ENCODE data around the gene SLC38A9.
A peak's percentile ranks its signal among the peaks of the same experiment; 100 is the strongest.
"Not testable (repeated sequence)": the region's sequence is repeated elsewhere in the genome, so short reads cannot be mapped to it uniquely, and the experiment has no call there.

Gene SLC38A9

DNA sequence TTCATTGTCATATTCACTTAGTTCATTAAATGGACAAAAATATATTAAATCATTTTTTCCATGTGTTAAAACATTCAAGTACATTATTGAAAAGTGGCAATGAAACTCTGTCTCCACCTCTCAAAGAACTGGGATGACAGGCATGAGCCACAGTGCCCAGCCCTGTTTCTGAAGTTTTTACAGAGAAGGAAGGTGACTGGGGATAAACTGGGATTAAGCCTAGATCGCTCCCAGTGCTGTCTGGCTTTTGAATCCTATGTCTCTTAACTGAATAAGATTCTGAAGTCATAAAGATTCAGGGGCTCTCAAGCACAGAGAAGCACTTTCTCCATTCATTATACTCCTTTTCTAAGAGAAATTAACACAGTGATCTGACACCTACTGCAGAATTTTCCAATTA is 88.3 kb downstream of the SLC38A9 start:
- Histone ChIP-seq H3K4me3 (ENCODE audit: low read length) (no peak overlapping the region), H3K36me3 (ENCODE audit: insufficient read depth, low read depth, low read length) (no peaks in the 10 kb centered on the region), H3K9me3 (ENCODE audit: insufficient read depth, low read depth, low read length) (no peaks in the 10 kb centered on the region), H3K27ac (ENCODE audit: low read length) (peak overlapping the region; percentile 64), H3K27me3 (ENCODE audit: insufficient read depth, low read length) (no peaks in the 10 kb centered on the region), H3K9ac (ENCODE audit: low read depth, low read length) (peak overlapping the region; percentile 19; the same call in 1 of the 2 replicates), H3K4me1 (ENCODE audit: insufficient read depth, low read length) (peaks cover 42% of the 10 kb centered on the region)

DNA sequence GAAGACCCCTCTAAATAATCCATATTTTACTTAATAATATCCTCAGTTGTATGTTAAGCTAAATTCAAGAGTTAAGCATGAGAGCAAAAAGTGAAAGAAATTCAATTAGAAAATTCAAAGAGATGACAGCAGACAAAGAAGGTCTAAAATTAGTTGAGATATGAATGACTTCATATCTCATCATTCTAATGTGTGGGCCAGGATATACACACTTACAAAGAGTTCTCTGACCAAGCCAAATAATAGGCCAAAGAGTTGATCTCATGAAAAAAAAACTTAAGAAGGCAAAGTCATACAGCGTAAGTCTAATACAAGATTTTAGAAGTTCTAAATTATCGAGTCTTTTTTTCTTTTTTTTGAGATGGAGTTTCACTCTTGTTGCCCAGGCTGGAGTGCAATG is 89.7 kb downstream of the SLC38A9 start:
- H3K4me1 ChIP-seq (ENCODE audit: insufficient read depth, low read length), result peaks cover 36% of the 10 kb centered on the region
- no peaks in the 10 kb centered on the region for H3K36me3 ChIP-seq (ENCODE audit: insufficient read depth, low read depth, low read length)
- no peaks in the 10 kb centered on the region for H3K9me3 ChIP-seq (ENCODE audit: insufficient read depth, low read depth, low read length)
- no peak overlapping the region for H3K4me3 ChIP-seq (ENCODE audit: low read length)
- no peak overlapping the region for H3K27ac ChIP-seq (ENCODE audit: low read length)
- H3K27me3 ChIP-seq (ENCODE audit: insufficient read depth, low read length), result no peaks in the 10 kb centered on the region
- H3K9ac ChIP-seq (ENCODE audit: low read depth, low read length), result no peak overlapping the region

DNA sequence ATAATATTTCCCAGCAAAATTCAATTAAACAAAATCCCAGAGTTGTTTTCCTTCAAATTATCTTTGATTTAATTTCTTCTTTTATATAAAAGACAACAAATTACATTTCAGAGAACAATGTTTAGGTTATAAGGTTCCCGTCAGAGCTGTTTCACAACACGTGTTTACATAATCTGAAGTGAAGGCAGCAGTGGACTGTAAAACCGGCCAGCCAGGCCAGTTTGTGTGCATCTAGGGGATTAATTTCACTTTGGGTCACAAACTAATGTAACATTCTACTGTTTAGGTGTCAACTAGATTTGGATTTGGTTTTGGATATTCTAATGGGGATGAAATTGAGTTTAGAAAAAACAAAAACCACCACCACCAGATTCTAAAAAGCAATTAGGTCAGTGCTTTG is 90.9 kb downstream of the SLC38A9 start:
- no peaks in the 10 kb centered on the region for H3K9me3 ChIP-seq (ENCODE audit: insufficient read depth, low read depth, low read length)
- no peaks in the 10 kb centered on the region for H3K36me3 ChIP-seq (ENCODE audit: insufficient read depth, low read depth, low read length)
- H3K27ac ChIP-seq (ENCODE audit: low read length), result no peak overlapping the region
- no peak overlapping the region for H3K4me3 ChIP-seq (ENCODE audit: low read length)
- H3K9ac ChIP-seq (ENCODE audit: low read depth, low read length), result no peak overlapping the region
- H3K27me3 ChIP-seq (ENCODE audit: insufficient read depth, low read length), result no peaks in the 10 kb centered on the region
- peaks cover 24% of the 10 kb centered on the region for H3K4me1 ChIP-seq (ENCODE audit: insufficient read depth, low read length)

DNA sequence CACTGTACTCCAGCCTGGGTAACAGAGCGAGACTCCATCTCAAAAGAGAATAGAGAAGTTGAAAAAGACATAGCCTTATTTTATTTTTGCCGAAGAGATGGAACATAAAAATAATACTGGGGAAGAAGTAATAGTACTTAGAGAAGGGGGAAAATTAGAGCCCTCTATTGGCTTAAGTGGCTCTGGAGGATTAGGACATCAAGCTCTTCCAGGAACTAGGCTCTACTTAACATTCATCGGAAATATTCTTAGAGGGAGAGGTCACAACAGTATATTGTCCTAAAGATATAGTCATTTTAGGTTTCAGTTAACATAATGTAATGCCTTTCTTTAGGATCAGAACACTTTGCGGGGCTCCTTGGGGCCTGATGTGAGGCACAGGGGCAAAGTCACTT is 91.4 kb downstream of the SLC38A9 start:
- Histone ChIP-seq H3K27me3 (ENCODE audit: insufficient read depth, low read length) (no peaks in the 10 kb centered on the region), H3K9ac (ENCODE audit: low read depth, low read length) (no peak overlapping the region), H3K4me3 (ENCODE audit: low read length) (no peak overlapping the region), H3K36me3 (ENCODE audit: insufficient read depth, low read depth, low read length) (no peaks in the 10 kb centered on the region), H3K9me3 (ENCODE audit: insufficient read depth, low read depth, low read length) (no peaks in the 10 kb centered on the region), H3K4me1 (ENCODE audit: insufficient read depth, low read length) (peaks cover 19% of the 10 kb centered on the region; the same call in 1 of the 2 replicates), H3K27ac (ENCODE audit: low read length) (no peak overlapping the region)

DNA sequence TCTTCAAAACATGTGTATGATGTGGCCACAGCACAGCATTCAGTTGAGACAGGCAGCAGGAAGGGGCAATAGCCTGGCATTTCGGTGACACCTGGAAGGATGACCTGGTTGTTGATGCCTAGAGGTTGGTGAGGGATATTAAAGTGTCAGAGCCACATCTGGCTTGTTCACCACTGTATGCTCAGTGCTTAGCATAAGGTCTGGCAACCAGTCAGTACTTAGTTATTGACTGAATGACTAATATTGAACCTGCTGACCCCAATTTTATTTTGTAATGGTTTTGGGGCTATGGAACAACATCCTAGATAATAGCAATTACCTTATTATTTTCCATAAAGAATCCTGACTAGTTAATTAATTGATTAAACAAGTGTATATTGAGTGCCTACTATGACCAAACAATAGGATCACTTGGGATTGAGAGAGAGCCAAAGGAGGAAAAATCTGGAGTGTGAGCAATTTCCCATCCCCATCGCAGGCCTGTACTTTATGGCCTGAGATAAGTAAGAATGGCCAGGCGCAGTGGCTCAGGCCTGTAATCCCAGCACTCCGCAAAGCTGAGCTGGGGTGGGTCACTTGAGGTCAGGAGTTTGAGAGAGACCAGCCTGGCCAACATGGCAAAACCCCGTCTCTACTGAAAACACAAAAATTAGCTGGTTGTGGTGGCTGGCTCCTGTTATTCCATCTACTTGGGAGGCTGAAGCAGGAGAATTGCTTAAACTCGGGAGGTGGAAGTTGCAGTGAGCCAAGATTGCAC is 91.9 kb downstream of the SLC38A9 start:
- no peaks in the 10 kb centered on the region for H3K27me3 ChIP-seq (ENCODE audit: insufficient read depth, low read length)
- no peaks in the 10 kb centered on the region for H3K9me3 ChIP-seq (ENCODE audit: insufficient read depth, low read depth, low read length)
- no peaks in the 10 kb centered on the region for H3K36me3 ChIP-seq (ENCODE audit: insufficient read depth, low read depth, low read length)
- no peak overlapping the region for H3K4me3 ChIP-seq (ENCODE audit: low read length)
- no peak overlapping the region for H3K9ac ChIP-seq (ENCODE audit: low read depth, low read length)
- no peak overlapping the region for H3K27ac ChIP-seq (ENCODE audit: low read length)
- peaks cover 16% of the 10 kb centered on the region; the same call in 1 of the 2 replicates for H3K4me1 ChIP-seq (ENCODE audit: insufficient read depth, low read length)

DNA sequence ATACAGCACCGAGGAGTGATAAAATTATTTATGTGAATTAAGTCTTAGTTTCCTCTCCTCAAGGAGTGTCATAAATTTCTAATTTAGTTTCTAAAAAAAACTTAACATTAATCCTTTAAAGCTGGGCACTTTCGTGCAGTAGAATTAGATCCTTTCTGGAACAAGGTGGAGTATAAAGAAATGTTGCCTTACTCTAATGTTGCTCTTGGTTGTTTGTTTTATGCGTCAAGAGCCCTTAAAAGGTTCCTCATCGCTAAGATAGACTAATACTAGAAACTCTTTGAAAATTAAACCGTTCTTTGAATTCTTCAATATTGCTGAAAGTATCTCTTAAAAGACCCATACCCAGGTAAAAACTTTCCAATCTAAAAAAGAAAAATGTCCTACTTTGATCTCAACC is 93.8 kb downstream of the SLC38A9 start:
- H3K4me3 ChIP-seq (ENCODE audit: low read length), result no peak overlapping the region
- H3K36me3 ChIP-seq (ENCODE audit: insufficient read depth, low read depth, low read length), result no peaks in the 10 kb centered on the region
- H3K9me3 ChIP-seq (ENCODE audit: insufficient read depth, low read depth, low read length), result no peaks in the 10 kb centered on the region
- no peak overlapping the region for H3K9ac ChIP-seq (ENCODE audit: low read depth, low read length)
- no peaks in the 10 kb centered on the region for H3K4me1 ChIP-seq (ENCODE audit: insufficient read depth, low read length)
- no peak overlapping the region for H3K27ac ChIP-seq (ENCODE audit: low read length)
- H3K27me3 ChIP-seq (ENCODE audit: insufficient read depth, low read length), result no peaks in the 10 kb centered on the region

DNA sequence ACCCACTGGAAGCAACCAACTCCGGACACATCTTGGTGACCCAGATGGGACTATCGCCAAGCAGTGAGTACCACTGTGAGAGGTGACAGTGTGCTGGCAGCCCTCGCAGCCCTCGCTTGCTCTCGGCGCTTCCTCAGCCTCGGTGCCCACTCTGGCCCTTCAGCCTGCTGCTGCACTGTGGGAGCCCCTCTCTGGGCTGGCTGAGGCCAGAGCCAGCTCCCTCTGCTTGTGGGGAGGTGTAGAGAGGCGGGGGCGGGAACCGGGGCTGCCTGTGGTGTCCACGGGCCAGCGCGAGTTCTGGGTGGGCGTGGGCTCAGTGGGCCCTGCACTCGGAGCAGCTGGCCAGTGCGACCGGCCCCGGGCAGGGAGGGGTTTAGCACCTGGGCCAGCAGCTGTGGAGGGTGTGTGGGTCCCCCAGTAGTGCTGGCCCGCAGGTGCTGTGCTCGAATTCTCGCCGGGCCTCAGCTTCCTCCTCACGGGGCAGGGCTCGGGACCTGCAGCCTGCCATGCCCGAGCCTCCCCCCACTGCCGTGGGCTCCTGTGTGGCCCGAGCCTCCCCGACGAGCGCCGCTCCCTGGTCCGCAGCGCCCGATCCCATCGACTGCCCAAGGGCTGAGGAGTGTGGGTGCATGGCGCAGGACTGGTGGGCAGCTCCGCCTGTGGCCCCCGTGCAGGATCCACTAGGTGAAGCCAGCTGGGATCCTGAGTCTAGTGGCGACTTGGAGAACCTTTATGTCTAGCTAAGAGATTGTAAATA is 98.8 kb downstream of the SLC38A9 start:
- H3K27me3 ChIP-seq (ENCODE audit: insufficient read depth, low read length), result no peaks in the 10 kb centered on the region
- H3K9me3 ChIP-seq (ENCODE audit: insufficient read depth, low read depth, low read length), result no peaks in the 10 kb centered on the region
- no peaks in the 10 kb centered on the region for H3K36me3 ChIP-seq (ENCODE audit: insufficient read depth, low read depth, low read length)
- no peaks in the 10 kb centered on the region for H3K4me1 ChIP-seq (ENCODE audit: insufficient read depth, low read length)
- no peak overlapping the region for H3K27ac ChIP-seq (ENCODE audit: low read length)
- H3K9ac ChIP-seq (ENCODE audit: low read depth, low read length), result no peak overlapping the region
- no peak overlapping the region for H3K4me3 ChIP-seq (ENCODE audit: low read length)

DNA sequence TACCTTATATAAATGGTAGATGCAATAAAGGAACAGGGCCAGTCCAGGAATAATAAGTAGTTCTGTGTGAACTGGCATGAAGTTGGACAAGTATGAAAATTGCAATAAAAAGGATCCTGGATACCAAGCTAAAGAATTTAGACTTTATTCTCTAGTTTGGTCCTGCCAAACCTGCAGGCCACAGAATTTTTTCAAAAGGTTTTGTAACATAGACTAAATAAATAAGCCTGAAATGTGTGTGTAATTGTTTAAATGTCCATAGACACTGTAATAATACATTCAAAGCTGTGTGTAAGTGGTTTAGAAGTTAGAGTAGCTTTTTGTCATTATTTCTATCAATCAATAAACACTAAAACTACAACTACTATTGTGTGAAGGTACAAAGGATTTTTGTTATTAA is 101.6 kb downstream of the SLC38A9 start:
- Histone ChIP-seq H3K36me3 (ENCODE audit: insufficient read depth, low read depth, low read length) (no peaks in the 10 kb centered on the region), H3K4me3 (ENCODE audit: low read length) (no peak overlapping the region), H3K4me1 (ENCODE audit: insufficient read depth, low read length) (no peaks in the 10 kb centered on the region), H3K9ac (ENCODE audit: low read depth, low read length) (no peak overlapping the region), H3K27ac (ENCODE audit: low read length) (no peak overlapping the region), H3K27me3 (ENCODE audit: insufficient read depth, low read length) (no peaks in the 10 kb centered on the region), H3K9me3 (ENCODE audit: insufficient read depth, low read depth, low read length) (no peaks in the 10 kb centered on the region)

DNA sequence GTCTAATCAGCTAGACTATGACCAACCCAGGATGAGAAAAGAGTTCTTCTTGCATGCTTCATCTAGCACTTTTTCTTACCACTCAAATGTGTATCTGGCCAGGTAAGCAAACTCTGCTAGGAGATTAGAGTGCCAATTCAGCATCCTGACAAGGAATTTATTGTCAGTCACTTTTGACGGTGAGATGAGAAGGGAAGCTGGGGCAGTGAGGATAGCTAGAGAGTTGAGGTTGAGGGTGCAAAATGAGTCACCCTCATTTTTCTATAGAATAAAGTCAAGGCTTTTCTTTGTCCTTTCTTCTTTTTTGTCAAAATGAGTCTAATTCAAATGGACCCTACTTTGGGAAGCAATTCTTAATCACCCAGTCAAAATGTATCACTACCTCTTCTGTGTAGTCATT is 102.7 kb downstream of the SLC38A9 start:
- no peak overlapping the region for H3K27ac ChIP-seq (ENCODE audit: low read length)
- no peaks in the 10 kb centered on the region for H3K27me3 ChIP-seq (ENCODE audit: insufficient read depth, low read length)
- no peak overlapping the region for H3K9ac ChIP-seq (ENCODE audit: low read depth, low read length)
- no peak overlapping the region for H3K4me3 ChIP-seq (ENCODE audit: low read length)
- no peaks in the 10 kb centered on the region for H3K9me3 ChIP-seq (ENCODE audit: insufficient read depth, low read depth, low read length)
- no peaks in the 10 kb centered on the region for H3K36me3 ChIP-seq (ENCODE audit: insufficient read depth, low read depth, low read length)
- H3K4me1 ChIP-seq (ENCODE audit: insufficient read depth, low read length), result no peaks in the 10 kb centered on the region; the same call in 1 of the 2 replicates

DNA sequence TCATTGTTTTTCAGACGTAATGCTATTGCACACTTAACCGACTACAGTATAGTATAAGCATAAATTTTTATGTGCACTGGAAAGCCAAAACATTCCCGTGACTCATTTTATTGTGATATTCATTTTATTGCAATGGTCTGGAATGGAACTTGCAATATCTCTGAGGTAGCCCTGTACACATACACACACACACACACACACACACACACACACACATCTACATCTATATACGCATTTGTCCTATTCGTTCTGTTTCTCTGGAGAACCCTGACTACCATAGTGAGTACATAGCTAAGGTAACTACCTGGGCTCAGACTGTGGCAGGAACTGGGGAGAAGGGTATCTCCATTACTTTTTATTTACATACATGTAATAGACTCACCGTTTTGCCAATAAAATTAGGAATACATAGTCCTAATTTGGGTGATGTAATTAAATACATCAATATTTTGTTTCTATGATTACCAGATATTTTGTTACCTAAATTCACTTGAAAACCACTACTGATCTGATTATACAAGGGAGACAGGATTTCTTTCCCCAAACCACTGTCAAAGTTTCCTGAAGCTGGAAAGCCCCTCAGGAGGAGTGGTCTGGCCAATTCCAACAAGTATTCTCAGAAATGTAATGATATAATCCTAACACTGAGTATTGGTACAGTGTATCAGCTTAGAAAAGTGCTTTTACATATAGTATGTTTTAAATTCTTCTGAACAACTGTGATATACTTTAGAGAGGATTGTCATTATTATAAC is 103.4 kb downstream of the SLC38A9 start:
- no peak overlapping the region for H3K9ac ChIP-seq (ENCODE audit: low read depth, low read length)
- H3K4me3 ChIP-seq (ENCODE audit: low read length), result no peak overlapping the region
- no peaks in the 10 kb centered on the region for H3K36me3 ChIP-seq (ENCODE audit: insufficient read depth, low read depth, low read length)
- H3K27me3 ChIP-seq (ENCODE audit: insufficient read depth, low read length), result no peaks in the 10 kb centered on the region
- no peaks in the 10 kb centered on the region; the same call in 1 of the 2 replicates for H3K4me1 ChIP-seq (ENCODE audit: insufficient read depth, low read length)
- no peaks in the 10 kb centered on the region for H3K9me3 ChIP-seq (ENCODE audit: insufficient read depth, low read depth, low read length)
- no peak overlapping the region for H3K27ac ChIP-seq (ENCODE audit: low read length)

DNA sequence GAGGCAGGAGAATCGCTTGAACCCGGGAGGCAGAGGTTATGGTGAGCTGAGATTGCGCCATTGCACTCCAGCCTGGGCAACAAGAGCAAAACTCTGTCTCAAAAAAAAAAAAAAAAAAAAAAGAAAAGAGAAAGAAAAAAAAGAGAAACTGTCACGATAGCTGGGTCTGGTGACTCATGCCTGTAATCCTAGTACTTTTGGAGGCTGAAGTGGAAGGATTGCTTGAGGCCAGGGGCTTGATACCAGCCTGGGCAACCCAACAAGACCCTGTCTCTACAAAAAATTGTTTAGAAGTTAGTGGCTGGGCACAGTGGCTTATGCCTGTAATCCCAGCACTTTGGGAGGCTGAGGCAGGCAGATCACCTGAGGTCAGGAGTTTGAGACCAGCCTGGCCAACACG is 104.8 kb downstream of the SLC38A9 start:
- H3K27me3 ChIP-seq (ENCODE audit: insufficient read depth, low read length); H3K4me3 ChIP-seq (ENCODE audit: low read length); H3K36me3 ChIP-seq (ENCODE audit: insufficient read depth, low read depth, low read length); H3K27ac ChIP-seq (ENCODE audit: low read length); H3K9me3 ChIP-seq (ENCODE audit: insufficient read depth, low read depth, low read length); H3K9ac ChIP-seq (ENCODE audit: low read depth, low read length): not testable (repeated sequence)
- peaks cover 12% of the 10 kb centered on the region; the same call in 1 of the 2 replicates for H3K4me1 ChIP-seq (ENCODE audit: insufficient read depth, low read length)

Data from iPS-20b (cell line).